Muscle of leg (tissue), 11 donors: Measurements from ENCODE around the gene TMEM225B. TPM values are rescaled to one million over a fixed set of nuclear protein-coding genes. Genes with fewer than 3 reads are reported as not detected.

Experiments used
- DNase-seq: peaks from one replicate; pipeline ENCODE4 v3.0.0; 2013
- H3K27ac ChIP-seq: one replicate; pipeline ENCODE4 v1.5.1; 2013; ENCODE audit warnings: mild to moderate bottlenecking, low read length, control low read depth
- H3K27me3 ChIP-seq: one replicate; pipeline ENCODE4 v1.6.1; 2013; ENCODE audit warnings: low read length; ENCODE audit not compliant: control insufficient read depth, insufficient read depth
- H3K36me3 ChIP-seq: one replicate; pipeline ENCODE4 v1.6.1; 2013; ENCODE audit warnings: low read length; ENCODE audit not compliant: control insufficient read depth, insufficient read depth
- H3K4me1 ChIP-seq: one replicate; pipeline ENCODE4 v1.6.1; 2013; ENCODE audit warnings: low read length; ENCODE audit not compliant: control insufficient read depth, insufficient read depth
- H3K4me3 ChIP-seq: one replicate; pipeline ENCODE4 v1.5.1; 2013; ENCODE audit warnings: low read length, control low read depth
- H3K9me3 ChIP-seq: replicated peaks from 2 replicates; pipeline ENCODE4 v1.6.1; 2013; ENCODE audit warnings: low read depth, low read length; ENCODE audit not compliant: control insufficient read depth
- WGBS: methylation state at CpG from one replicate; pipeline ENCODE4 v1.1.5; 2013; ENCODE audit warnings: missing lambda C conversion rate; ENCODE audit not compliant: insufficient coverage; 5-methylcytosine and 5-hydroxymethylcytosine counted together
- polyA plus RNA-seq, 8 donors: library from polyadenylated mRNA; unstranded; fragments of 120-200 nt; gene quantifications; one replicate each; pipeline versions ENCODE4 v1.2.1 to v1.2.3, GENCODE V29; 2013; ENCODE audit warnings: inconsistent platforms in 1 of 8, low replicate concordance in 1 of 8; ENCODE audit not compliant: insufficient read length in 8 of 8, insufficient read depth in 1 of 8
- total RNA-seq: library from RNA; stranded (reverse); fragments of 120-200 nt; gene quantifications from one replicate; pipeline ENCODE4 v1.2.4, GENCODE V29; 2013

The TMEM225B gene
- total and polyA plus RNA-seq, 9 donors = 0.37 to 1.3 (median 0.77) TPM

DNA sequence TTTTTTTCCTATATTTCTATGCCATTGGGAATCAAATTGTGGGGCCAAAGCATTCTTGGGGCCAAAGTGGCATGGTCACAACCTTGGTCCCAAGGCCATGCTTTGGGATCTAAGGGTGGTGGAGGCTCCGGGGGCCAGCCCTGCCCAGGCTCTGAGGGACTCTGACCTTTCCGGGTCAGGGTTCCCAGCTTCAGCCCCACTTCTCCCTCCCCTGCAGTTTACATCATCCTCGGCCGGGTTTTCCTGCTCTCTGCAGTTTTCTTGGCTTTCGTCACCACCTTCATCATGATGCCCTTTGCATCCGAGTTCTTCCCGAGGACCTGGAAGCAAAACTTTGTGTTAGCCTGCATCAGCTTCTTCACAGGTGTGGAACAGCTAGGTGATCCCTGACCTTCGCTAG lies 8.5 kb downstream of the TMEM225B start:
- H3K27me3 ChIP-seq = no peaks in the 10 kb centered on the region
- no peak overlapping the region for H3K27ac ChIP-seq
- no peak for DNase-seq
- 73% methylated on average over 7 of the region's 8 CpGs for WGBS
- H3K9me3 ChIP-seq = no peaks in the 10 kb centered on the region
- H3K4me1 ChIP-seq = no peaks in the 10 kb centered on the region
- H3K36me3 ChIP-seq = no peaks in the 10 kb centered on the region
- H3K4me3 ChIP-seq = no peak overlapping the region

DNA sequence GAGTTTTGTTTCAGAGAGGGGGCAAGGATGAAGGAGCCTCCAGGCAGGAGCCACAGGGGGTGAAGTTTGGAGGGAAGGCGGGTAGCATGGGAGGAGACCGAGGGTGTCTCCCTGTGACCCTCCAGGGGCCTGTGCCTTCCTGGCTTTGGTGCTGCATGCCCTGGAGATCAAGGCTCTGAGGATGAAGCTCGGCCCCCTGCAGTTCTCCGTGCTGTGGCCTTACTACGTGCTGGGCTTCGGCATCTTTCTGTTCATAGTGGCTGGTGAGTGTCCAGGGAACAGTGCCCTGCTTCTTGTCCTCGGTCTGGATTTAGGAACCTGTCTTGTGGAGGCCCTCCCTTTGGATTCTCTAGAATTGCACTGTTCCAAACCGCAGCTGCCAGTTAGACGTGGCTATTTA lies 9.5 kb downstream of the TMEM225B start:
- H3K36me3 ChIP-seq = no peaks in the 10 kb centered on the region
- no peak for DNase-seq
- no peaks in the 10 kb centered on the region for H3K4me1 ChIP-seq
- 72% methylated on average over 8 of the region's 9 CpGs for WGBS
- H3K4me3 ChIP-seq = no peak overlapping the region
- H3K27ac ChIP-seq = no peak overlapping the region
- H3K27me3 ChIP-seq = no peaks in the 10 kb centered on the region
- H3K9me3 ChIP-seq = no peaks in the 10 kb centered on the region

DNA sequence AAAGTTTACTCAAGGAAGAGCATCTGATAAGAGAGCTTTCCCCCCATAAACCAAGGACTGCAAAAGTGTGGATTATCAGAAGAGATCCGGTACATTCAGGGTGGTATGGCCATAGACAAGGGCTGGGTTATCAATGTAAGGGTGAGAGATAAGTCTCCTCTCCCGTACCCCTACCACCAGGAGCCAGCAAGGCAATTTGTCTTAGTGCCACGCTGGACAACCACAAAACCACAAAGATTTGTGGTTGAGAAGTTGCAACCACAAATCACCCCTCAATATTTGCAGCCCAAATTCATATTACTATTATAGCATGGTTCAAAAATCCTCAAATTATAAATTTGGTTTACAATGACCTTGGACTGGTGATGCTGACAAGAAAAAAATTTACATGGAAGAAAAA lies 16.4 kb downstream of the TMEM225B start:
- WGBS = no CpG with 5 or more reads among the region's 3 CpGs
- Histone ChIP-seq H3K27me3 (peaks cover 3% of the 10 kb centered on the region), H3K27ac (no peak overlapping the region), H3K9me3 (no peaks in the 10 kb centered on the region), H3K36me3 (peaks cover 10% of the 10 kb centered on the region), H3K4me3 (no peak overlapping the region), H3K4me1 (peaks cover 4% of the 10 kb centered on the region)
- DNase-seq = no peak

DNA sequence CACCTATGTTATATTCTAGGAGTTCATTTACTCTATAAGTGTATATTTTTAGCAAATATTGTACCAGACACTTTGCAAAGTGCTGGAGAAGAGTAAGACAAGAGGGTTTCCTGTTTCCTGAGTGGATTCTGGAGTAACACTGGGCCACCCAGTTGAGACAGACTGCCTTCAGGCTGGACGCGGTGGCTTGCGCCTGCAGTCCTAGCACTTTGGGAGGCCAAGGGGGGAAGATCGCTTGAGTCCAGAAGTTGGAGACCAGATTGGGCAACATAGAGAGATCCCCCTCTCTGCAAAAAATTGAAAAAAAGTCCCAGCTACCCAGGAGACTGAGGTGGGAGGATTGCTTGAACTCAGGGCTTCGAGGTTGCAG lies 17.9 kb downstream of the TMEM225B start:
- Histone ChIP-seq H3K36me3 (peaks cover 24% of the 10 kb centered on the region), H3K9me3 (no peaks in the 10 kb centered on the region), H3K27ac (no peak overlapping the region), H3K4me3 (no peak overlapping the region), H3K27me3 (peaks cover 3% of the 10 kb centered on the region), H3K4me1 (peaks cover 4% of the 10 kb centered on the region)
- WGBS = 100% methylated on average over 2 of the region's 5 CpGs
- no peak for DNase-seq

DNA sequence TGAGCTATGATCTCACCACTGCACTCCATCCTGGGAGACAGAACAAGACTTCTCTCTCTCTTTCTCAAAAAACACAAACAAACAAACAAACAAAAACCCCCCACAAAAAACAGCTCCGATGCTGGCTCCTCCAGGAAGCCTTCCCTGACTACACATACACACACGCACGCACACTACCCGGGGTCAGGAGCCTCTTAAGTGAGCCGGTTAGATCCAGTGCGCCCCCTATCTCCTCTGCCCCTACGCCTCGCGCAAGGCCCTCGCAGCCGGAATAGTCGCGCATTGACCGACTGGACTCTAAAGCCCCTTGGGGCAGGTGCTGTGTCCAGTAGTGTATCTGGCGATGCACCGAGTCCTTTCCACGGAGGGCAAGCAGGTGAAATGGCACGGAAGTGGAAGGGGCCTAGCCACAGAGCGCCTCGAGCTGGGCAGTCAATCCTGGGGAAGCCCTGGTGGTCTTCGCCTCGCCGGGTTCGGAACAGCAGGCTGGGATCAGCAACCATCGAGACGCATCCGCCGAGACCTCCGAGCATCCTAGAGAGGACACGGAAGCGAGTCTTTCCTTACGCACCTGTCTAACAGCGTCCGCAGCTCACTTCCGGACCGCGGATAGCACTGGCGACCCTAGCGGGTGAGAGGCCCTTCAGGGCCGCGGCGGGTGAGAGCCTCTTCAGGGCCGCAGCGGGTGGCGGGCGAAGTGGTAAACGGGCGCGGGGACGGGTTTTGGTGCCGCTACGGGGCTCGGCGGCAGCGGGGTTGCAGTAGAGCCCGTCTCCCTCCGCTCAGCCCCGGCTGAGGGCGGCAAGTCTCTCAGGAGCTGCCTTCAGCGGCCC lies 18.5 kb downstream of the TMEM225B start, which contains the start of gene ZSCAN25:
TSS of gene ZSCAN25 (plus strand) at position 588 of the 833 bp plus-strand sequence. CDS start 2,661 bp downstream, outside the sequence.
- WGBS = under 1% methylated on average over 56 of the region's 60 CpGs
- Histone ChIP-seq H3K4me1 (peaks cover 4% of the 10 kb centered on the region), H3K36me3 (peaks cover 30% of the 10 kb centered on the region), H3K9me3 (no peaks in the 10 kb centered on the region), H3K27me3 (peaks cover 3% of the 10 kb centered on the region), H3K27ac (peak within 1 kb of the TSS; percentile 63), H3K4me3 (peak within 1 kb of the TSS; percentile 88)
- DNase-seq = peak; percentile 96

DNA sequence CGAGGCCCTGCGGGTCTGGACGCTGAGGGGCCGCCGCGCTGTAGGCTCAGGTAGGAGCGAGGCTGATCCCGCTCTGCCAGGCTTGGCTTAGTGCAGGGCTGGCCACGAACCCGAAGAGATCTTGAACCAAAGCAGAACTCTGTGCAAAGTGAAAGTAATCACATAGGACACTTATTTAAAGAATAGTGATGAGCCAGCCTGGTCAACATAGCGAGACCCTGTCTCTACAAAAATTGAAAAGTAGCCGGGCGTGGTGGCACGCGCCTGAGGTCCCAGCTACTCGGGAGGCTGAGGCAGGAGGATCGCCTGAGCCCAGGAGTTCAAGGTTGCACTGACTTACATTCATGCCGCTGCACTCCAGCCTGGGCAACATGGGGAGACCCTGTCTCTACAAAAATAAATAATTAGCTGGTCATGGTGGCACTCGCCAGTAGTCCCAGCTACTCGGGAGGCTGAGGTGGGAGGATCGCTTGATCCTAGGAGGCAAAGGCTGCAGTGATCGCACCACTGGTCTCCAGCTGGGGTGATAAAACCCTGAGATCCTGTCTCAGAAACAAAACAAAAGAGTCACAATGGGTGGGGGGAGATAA lies 19.2 kb downstream of the TMEM225B start:
- H3K36me3 ChIP-seq = peaks cover 35% of the 10 kb centered on the region
- H3K4me1 ChIP-seq = peaks cover 4% of the 10 kb centered on the region
- H3K27me3 ChIP-seq = peaks cover 3% of the 10 kb centered on the region
- peak overlapping the region; percentile 88 for H3K4me3 ChIP-seq
- no peak for DNase-seq
- H3K9me3 ChIP-seq = no peaks in the 10 kb centered on the region
- 20% methylated on average over 17 of the region's 22 CpGs for WGBS
- H3K27ac ChIP-seq = peak overlapping the region; percentile 36

DNA sequence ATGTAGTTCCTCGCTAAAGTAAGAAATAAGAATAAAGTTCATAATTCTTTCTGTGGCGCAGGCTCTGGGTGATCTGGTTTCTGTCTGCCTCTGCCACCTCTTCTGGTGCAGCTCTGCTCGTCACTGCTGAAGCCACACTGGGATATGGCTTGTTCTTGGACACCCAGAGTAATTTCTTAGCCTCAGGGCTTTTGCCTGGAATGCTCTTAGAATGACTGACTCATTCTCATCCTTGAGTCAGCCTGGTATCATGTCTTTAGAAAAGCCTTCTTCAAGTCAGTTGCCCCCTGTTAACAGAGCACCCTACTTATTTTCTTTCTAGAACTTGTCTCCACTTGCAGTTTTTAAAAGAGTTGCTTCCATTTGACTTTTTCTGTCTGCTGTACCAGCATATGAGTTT lies 20.7 kb downstream of the TMEM225B start:
- H3K4me1 ChIP-seq = peaks cover 4% of the 10 kb centered on the region
- no peaks in the 10 kb centered on the region for H3K9me3 ChIP-seq
- H3K4me3 ChIP-seq = no peak overlapping the region
- 100% methylated on average over 2 of the region's 3 CpGs for WGBS
- H3K27me3 ChIP-seq = peaks cover 3% of the 10 kb centered on the region
- peaks cover 49% of the 10 kb centered on the region for H3K36me3 ChIP-seq
- no peak overlapping the region for H3K27ac ChIP-seq
- DNase-seq = no peak

DNA sequence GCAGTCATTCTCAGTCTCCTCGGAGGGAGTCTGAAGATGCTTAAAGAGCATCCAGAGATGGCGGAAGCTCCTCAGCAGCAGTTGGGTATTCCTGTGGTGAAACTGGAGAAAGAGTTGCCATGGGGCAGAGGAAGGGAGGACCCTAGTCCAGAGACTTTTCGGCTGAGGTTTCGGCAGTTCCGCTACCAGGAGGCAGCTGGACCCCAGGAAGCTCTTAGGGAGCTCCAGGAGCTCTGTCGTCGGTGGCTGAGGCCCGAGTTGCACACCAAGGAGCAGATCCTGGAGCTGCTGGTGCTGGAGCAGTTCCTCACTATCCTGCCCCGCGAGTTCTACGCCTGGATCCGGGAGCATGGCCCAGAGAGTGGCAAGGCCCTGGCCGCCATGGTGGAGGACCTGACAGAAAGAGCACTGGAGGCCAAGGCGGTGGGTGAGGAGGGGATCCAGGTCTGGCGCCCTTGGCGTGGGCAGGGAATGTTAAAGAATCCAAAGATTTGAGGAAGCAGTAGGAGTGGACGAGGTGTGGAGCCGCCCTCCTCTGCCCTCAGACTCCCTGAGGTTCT lies 21.6 kb downstream of the TMEM225B start:
- Histone ChIP-seq H3K9me3 (no peaks in the 10 kb centered on the region), H3K4me1 (peaks cover 4% of the 10 kb centered on the region), H3K27me3 (peaks cover 3% of the 10 kb centered on the region), H3K36me3 (peaks cover 58% of the 10 kb centered on the region), H3K4me3 (no peak overlapping the region), H3K27ac (no peak overlapping the region)
- 97% methylated on average over 18 of the region's 18 CpGs for WGBS
- no peak for DNase-seq

DNA sequence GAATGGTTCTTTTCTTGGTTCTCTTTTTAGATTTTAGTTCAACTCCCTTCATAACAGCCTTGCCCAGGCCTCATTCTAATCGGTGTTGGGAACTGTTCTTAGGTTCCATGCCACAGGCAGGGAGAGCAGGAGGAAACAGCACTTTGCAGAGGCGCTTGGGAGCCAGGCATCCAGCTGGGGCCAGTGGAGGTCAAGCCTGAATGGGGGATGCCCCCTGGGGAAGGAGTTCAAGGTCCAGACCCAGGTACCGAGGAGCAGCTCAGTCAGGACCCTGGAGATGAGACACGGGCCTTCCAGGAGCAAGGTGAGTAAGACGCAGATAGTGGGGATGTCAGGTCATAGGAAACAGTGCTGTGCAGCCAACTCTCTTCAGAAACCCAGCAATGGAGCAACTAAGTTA lies 23.2 kb downstream of the TMEM225B start:
- H3K27ac ChIP-seq = no peak overlapping the region
- 93% methylated on average over 5 of the region's 5 CpGs for WGBS
- no peaks in the 10 kb centered on the region for H3K9me3 ChIP-seq
- no peaks in the 10 kb centered on the region for H3K27me3 ChIP-seq
- H3K36me3 ChIP-seq = peaks cover 74% of the 10 kb centered on the region
- no peak overlapping the region for H3K4me3 ChIP-seq
- peaks cover 4% of the 10 kb centered on the region for H3K4me1 ChIP-seq
- no peak for DNase-seq

DNA sequence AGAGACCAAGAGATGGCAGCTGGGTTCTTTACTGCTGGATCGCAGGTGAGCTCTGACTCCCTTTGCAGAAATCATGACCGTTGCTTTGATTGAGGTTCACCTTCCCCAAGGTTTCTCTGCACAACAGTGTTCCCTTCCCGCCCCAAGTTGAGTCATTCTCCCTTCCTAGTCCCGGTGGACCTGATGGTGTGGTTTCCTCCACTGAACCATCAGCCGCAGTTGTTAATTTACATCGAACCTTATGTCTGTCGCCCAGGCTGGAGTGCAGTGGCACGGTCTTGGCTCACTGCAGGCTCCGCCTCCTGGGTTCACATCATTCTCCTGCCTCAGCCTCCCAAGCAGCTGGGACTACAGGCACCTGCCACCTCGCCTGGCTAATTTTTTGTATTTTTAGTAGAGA lies 24.5 kb downstream of the TMEM225B start:
- WGBS = 87% methylated on average over 9 of the region's 10 CpGs
- H3K4me1 ChIP-seq = peaks cover 1% of the 10 kb centered on the region
- peaks cover 80% of the 10 kb centered on the region for H3K36me3 ChIP-seq
- no peaks in the 10 kb centered on the region for H3K27me3 ChIP-seq
- no peak overlapping the region for H3K4me3 ChIP-seq
- no peaks in the 10 kb centered on the region for H3K9me3 ChIP-seq
- no peak overlapping the region for H3K27ac ChIP-seq
- DNase-seq = no peak
